ENCODE measurements around the gene SERPINE3.

SERPINE3 gene

GRCh38 chr13:51339354-51339753, at the start of gene SERPINE3:
TSS of gene SERPINE3 (plus strand) at chr13:51339691. CDS start at chr13:51341092, 1,401 bp downstream.
- DNase-seq = no peak

- no peak for DNase-seq
Observed at GRCh38 chr13:51291341-51291740, 48.1 kb upstream of the SERPINE3 start.

GRCh38 chr13:51292000-51292565, 47.4 kb upstream of the SERPINE3 start:
- DNase-seq = no peak

GRCh38 chr13:51297556-51297955, 41.9 kb upstream of the SERPINE3 start:
- no peak for DNase-seq

GRCh38 chr13:51298812-51299211, 40.7 kb upstream of the SERPINE3 start:
- DNase-seq = no peak

GRCh38 chr13:51303063-51303552, 36.4 kb upstream of the SERPINE3 start:
- DNase-seq = no peak

- DNase-seq = no peak
Observed at GRCh38 chr13:51303882-51304281, 35.6 kb upstream of the SERPINE3 start.

- DNase-seq = no peak
Observed at GRCh38 chr13:51305271-51305967, 34.1 kb upstream of the SERPINE3 start.

- no peak for DNase-seq
Observed at GRCh38 chr13:51308781-51309180, 30.7 kb upstream of the SERPINE3 start.

- DNase-seq = no peak
Observed at GRCh38 chr13:51311231-51311630, 28.3 kb upstream of the SERPINE3 start.

GRCh38 chr13:51311957-51312520, 27.5 kb upstream of the SERPINE3 start:
- no peak for DNase-seq

GRCh38 chr13:51313619-51314018, 25.9 kb upstream of the SERPINE3 start:
- DNase-seq = no peak

GRCh38 chr13:51317262-51317661, 22.2 kb upstream of the SERPINE3 start:
- no peak for DNase-seq

GRCh38 chr13:51318015-51318414, 21.5 kb upstream of the SERPINE3 start:
- no peak for DNase-seq

- no peak for DNase-seq
Observed at GRCh38 chr13:51318876-51319275, 20.6 kb upstream of the SERPINE3 start.

- no peak for DNase-seq
Observed at GRCh38 chr13:51321836-51322235, 17.7 kb upstream of the SERPINE3 start.

- no peak for DNase-seq
Observed at GRCh38 chr13:51322826-51323225, 16.7 kb upstream of the SERPINE3 start.

GRCh38 chr13:51323824-51324511, 15.5 kb upstream of the SERPINE3 start:
- no peak for DNase-seq

GRCh38 chr13:51324714-51325420, 14.6 kb upstream of the SERPINE3 start:
- DNase-seq = no peak

GRCh38 chr13:51325837-51326236, 13.7 kb upstream of the SERPINE3 start:
- DNase-seq = no peak

- no peak for DNase-seq
Observed at GRCh38 chr13:51326777-51327176, 12.7 kb upstream of the SERPINE3 start.

- DNase-seq = no peak
Observed at GRCh38 chr13:51327961-51328360, 11.5 kb upstream of the SERPINE3 start.

- DNase-seq = no peak
Observed at GRCh38 chr13:51328488-51328887, 11.0 kb upstream of the SERPINE3 start.
